ENCODE results near the gene ISG20L2. TPM values are rescaled to one million over a fixed set of nuclear protein-coding genes. Genes with fewer than 3 reads are reported as not detected.

ISG20L2 gene
- polyA plus RNA-seq, 6 donors from 2014 or later, result 14.3 to 35.0 (median 26.3) TPM

DNA sequence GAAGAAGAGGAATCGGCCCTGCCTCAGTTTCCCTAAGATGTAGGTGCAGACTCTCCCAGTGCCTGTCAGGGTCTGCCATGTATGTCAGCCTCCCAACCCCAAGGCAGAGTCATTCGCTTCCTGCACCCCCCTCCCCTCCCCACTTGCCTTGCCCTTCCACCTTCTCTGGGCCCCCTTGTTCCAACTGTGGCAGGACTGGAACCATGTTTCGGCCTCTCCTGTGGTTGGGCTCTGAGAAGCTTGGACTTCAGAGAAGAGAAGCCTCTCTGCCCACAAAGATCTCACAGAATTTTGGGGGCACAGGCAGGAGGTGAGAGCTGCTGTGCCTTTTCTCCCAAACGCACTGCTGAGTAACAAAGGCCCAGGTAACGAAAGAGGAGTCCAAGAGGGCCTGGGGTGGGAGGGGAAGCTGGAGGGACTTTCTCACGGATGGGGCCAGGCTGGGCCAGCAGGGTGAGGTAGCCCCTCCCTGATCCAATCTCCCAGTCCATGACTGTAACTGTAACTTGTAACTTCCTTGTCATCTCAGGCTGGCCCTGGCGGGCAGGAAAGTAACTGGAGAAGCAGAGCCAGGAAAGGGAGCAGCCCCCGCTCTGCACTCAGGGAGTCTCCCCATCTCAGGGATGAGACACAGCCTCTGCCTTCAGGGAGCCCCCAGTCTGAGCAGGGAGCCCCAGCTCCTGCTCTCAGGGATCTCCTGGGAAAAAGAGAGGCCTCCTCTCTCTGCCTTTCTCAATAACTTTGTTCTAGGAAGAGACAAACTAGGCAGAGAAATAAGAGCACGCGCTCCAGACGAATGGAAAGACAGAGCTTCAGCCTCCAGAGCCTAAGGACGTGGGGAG lies 34.5 kb downstream of the ISG20L2 start:
- Mint-ChIP-seq H3K27me3 (peaks cover 51 to 84% (median 77%) of the 10 kb centered on the region in 3 donors), H3K4me3 (no peak overlapping the region), H3K9me3 (no peaks in the 10 kb centered on the region)

GRCh38 chr1:156692925-156693847 lies 35.4 kb downstream of the ISG20L2 start:
- peak overlapping the region in 1 of 8 donors; percentile 66 for H3K4me3 Mint-ChIP-seq

More for the DNA sequence above, 34.5 kb downstream of the ISG20L2 start:
- ATAC-seq (ENCODE audit: low read depth in 2 of 2) (no peak), DNase-seq (no peak)
- no peak overlapping the region for H3K27ac Mint-ChIP-seq
- H3K36me3 Mint-ChIP-seq, result peaks cover 0 to 30% of the 10 kb centered on the region in 2 donors
- peaks cover 18 to 27% (median 26%) of the 10 kb centered on the region in 3 donors for H3K4me1 Mint-ChIP-seq

DNA sequence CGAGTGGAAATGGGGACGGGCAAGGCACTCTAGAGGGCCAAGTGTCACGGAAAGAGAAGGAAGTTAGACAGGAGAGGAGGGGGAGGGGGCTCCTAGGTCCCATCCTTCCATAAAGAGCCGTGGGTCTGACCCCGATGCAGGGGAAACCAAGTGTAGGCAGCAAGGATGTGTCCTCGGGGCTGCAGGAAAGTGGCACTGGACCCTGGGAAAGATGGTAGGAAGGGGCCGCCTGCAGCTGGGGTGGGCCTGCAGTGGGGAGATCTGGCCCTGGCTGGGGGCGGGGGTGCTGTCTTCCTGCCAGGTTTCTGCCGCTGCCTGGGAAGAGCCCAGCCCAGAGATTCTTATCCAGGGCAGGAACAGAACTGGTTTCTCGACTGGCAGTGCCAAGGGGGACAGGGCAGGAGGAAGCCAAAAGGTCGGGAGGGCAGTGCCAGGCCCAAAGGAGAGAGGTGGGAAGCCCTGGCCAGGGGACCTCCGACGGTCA lies 36.1 kb downstream of the ISG20L2 start:
- ATAC-seq (ENCODE audit: low read depth in 2 of 2) (no peak), DNase-seq (no peak)
- Mint-ChIP-seq H3K36me3 (peaks cover 0 to 24% of the 10 kb centered on the region in 2 donors), H3K27me3 (peaks cover 50 to 79% (median 73%) of the 10 kb centered on the region in 3 donors), H3K27ac (peak overlapping the region in 3 of 6 donors; percentile 26 to 67 (median 61)), H3K9me3 (no peaks in the 10 kb centered on the region), H3K4me3 (peak overlapping the region in 1 of 8 donors; percentile 66), H3K4me1 (peaks cover 18 to 32% (median 26%) of the 10 kb centered on the region in 3 donors)

More at GRCh38 chr1:156692925-156693847, 35.4 kb downstream of the ISG20L2 start:
- Mint-ChIP-seq H3K27me3 (peaks cover 53 to 84% (median 75%) of the 10 kb centered on the region in 3 donors), H3K36me3 (peaks cover 0 to 24% of the 10 kb centered on the region in 2 donors), H3K4me1 (peaks cover 18 to 32% (median 26%) of the 10 kb centered on the region in 3 donors), H3K27ac (peak overlapping the region in 1 of 6 donors; percentile 3), H3K9me3 (no peaks in the 10 kb centered on the region)
- DNase-seq (no peak), ATAC-seq (ENCODE audit: low read depth in 2 of 2) (peak in 1 of 2 donors; percentile 8)

GRCh38 chr1:156691665-156692440 lies 36.7 kb downstream of the ISG20L2 start:
- Mint-ChIP-seq H3K4me1 (peaks cover 18 to 32% (median 26%) of the 10 kb centered on the region in 3 donors), H3K4me3 (peak overlapping the region in 3 of 8 donors; percentile 5 to 64 (median 48)), H3K27ac (peak overlapping the region in 2 of 6 donors; percentile 26 to 67), H3K27me3 (peaks cover 45 to 72% (median 66%) of the 10 kb centered on the region in 3 donors), H3K9me3 (no peaks in the 10 kb centered on the region), H3K36me3 (peaks cover 0 to 17% of the 10 kb centered on the region in 2 donors)
- DNase-seq (no peak), ATAC-seq (ENCODE audit: low read depth in 2 of 2) (no peak)

DNA sequence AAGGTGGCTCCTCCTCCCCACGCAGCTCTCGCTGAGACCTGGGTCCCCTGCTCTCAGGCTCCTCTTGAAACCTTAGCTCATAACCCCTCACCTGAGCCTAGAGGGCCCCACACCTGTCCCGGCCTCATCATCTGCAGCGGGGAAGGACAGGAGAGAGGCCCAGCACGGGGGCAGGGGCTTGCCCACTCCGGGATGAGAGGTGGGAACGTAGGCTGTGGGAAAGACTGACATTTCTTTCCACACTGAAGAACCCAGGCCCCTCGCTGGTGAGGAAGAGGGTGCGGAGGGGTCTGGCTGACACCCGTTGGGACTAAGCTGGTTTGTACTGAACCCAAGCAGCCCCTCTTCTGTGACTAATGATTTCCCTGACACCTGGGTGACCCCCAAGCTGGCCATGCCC lies 37.4 kb downstream of the ISG20L2 start:
- no peak overlapping the region for H3K27ac Mint-ChIP-seq
- ATAC-seq (ENCODE audit: low read depth in 2 of 2) (no peak), DNase-seq (no peak)
- peaks cover 0 to 15% of the 10 kb centered on the region in 2 donors for H3K36me3 Mint-ChIP-seq
- peaks cover 18 to 32% (median 26%) of the 10 kb centered on the region in 3 donors for H3K4me1 Mint-ChIP-seq
- H3K27me3 Mint-ChIP-seq, result peaks cover 41 to 66% (median 60%) of the 10 kb centered on the region in 3 donors
- no peak overlapping the region for H3K4me3 Mint-ChIP-seq
- H3K9me3 Mint-ChIP-seq, result no peaks in the 10 kb centered on the region

- peak overlapping the region in 1 of 8 donors; percentile 30 for H3K4me3 Mint-ChIP-seq
- no peaks in the 10 kb centered on the region for H3K9me3 Mint-ChIP-seq
- peaks cover 42 to 65% (median 60%) of the 10 kb centered on the region in 3 donors for H3K27me3 Mint-ChIP-seq
- H3K36me3 Mint-ChIP-seq, result peaks cover 0 to 15% of the 10 kb centered on the region in 2 donors
- peaks cover 18 to 32% (median 26%) of the 10 kb centered on the region in 3 donors for H3K4me1 Mint-ChIP-seq
- no peak for ATAC-seq (ENCODE audit: low read depth in 2 of 2)
- no peak for DNase-seq
- H3K27ac Mint-ChIP-seq, result peak overlapping the region in 1 of 6 donors; percentile 59
Measured at GRCh38 chr1:156690675-156691036, 37.9 kb downstream of the ISG20L2 start.

GRCh38 chr1:156689953-156690674 lies 38.5 kb downstream of the ISG20L2 start:
- peak overlapping the region in 2 of 8 donors; percentile 15 to 41 for H3K4me3 Mint-ChIP-seq
- ATAC-seq (ENCODE audit: low read depth in 2 of 2), result no peak
- peaks cover 0 to 15% of the 10 kb centered on the region in 2 donors for H3K36me3 Mint-ChIP-seq

DNA sequence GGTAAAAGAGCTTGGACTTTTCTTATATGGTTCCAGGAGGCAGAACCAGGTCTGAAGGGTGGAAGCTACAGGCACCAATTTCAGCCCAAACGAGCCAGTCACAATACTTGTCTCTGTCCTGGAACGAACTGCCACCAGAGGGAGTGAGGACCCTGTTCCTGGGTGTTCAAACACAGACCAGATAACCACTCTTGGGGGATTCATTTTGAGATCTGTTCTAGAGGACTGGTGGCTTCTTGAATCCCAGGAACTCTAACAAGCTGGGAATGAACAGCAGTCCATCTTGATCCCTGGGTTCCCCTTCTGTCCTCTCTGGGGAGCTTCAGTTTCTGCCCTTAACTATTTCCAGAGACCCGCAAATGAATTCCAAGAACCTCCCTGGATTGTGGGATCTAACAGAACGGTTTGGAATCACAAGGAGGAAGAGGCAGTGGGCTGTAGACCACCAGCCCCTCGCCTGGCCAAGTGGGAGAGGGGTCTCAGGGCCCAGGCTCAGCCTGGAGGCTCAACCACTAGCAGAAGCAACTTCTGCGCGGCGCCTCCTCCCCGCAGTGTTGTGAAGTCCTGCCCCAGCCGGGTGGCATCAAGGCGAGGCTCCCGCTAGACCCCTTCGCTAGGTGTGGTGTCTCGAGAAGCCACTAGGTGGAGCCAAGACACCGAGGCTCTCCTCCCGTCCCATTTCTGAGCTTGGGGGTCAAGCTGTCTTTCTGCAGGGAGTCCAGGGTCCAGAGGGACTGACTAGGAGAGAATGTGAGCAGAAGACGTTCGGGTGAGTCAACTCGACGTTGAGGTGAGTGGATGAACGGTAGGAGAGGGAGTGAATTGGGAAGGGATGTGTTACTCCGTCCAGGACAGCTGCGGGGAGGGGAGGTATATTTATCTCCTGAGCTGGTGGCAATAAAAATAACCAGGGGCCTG lies 39.3 kb downstream of the ISG20L2 start:
- DNase-seq, result peak; percentile 70
- ATAC-seq (ENCODE audit: low read depth in 2 of 2), result peak; percentile 95
- peaks cover 49 to 72% (median 61%) of the 10 kb centered on the region in 3 donors for H3K27me3 Mint-ChIP-seq
- H3K9me3 Mint-ChIP-seq, result no peaks in the 10 kb centered on the region
- H3K36me3 Mint-ChIP-seq, result peaks cover 0 to 9% of the 10 kb centered on the region in 2 donors
- no peak overlapping the region for H3K4me3 Mint-ChIP-seq
- H3K27ac Mint-ChIP-seq, result peak overlapping the region in 1 of 6 donors; percentile 40
- peaks cover 18 to 32% (median 26%) of the 10 kb centered on the region in 3 donors for H3K4me1 Mint-ChIP-seq

More at GRCh38 chr1:156689953-156690674, 38.5 kb downstream of the ISG20L2 start:
- DNase-seq, result no peak
- Mint-ChIP-seq H3K27ac (peak overlapping the region in 1 of 6 donors; percentile 59), H3K27me3 (peaks cover 48 to 70% (median 60%) of the 10 kb centered on the region in 3 donors), H3K4me1 (peaks cover 18 to 32% (median 26%) of the 10 kb centered on the region in 3 donors), H3K9me3 (no peaks in the 10 kb centered on the region)

DNA sequence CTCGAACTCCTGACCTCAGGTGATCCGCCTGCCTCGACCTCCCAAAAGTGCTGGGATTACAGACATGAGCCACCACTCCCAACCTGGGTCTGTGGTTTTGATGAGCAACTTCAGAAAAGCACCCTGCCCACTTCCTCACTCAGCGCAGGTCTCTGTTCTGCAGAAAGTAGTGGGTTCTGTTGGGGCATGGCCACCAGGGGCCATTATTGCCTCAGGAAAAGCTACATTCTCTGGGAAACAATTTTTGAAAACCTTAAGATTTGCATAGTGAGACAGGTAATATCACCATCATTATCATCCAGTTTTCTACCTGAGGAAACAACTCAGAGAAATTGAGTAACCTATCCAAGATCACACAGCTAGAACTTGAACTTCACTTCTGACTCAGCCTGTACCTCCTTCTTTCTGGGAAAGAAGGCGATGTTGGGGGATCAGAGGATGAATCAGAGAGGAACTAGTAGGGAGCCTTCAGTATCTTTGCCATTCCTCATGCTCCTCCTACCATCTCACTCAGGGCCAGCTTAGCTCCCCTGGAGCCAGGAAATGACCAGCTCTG lies 44.3 kb downstream of the ISG20L2 start:
- ATAC-seq (ENCODE audit: low read depth in 2 of 2) (peak in 1 of 2 donors; percentile 34), DNase-seq (no peak)
- no peaks in the 10 kb centered on the region for H3K9me3 Mint-ChIP-seq
- no peak overlapping the region for H3K27ac Mint-ChIP-seq
- peak overlapping the region in 1 of 8 donors; percentile 39 for H3K4me3 Mint-ChIP-seq
- peaks cover 11 to 25% (median 22%) of the 10 kb centered on the region in 3 donors for H3K4me1 Mint-ChIP-seq
- peaks cover 0 to under 1% of the 10 kb centered on the region in 2 donors for H3K36me3 Mint-ChIP-seq
- peaks cover 51 to 68% (median 54%) of the 10 kb centered on the region in 3 donors for H3K27me3 Mint-ChIP-seq

- Mint-ChIP-seq H3K27me3 (peaks cover 55 to 76% (median 60%) of the 10 kb centered on the region in 3 donors), H3K27ac (peak overlapping the region in 1 of 6 donors; percentile 23), H3K36me3 (peaks cover 5 to 7% of the 10 kb centered on the region in 2 donors), H3K9me3 (no peaks in the 10 kb centered on the region), H3K4me3 (peak overlapping the region in 4 of 8 donors; percentile 2 to 31 (median 24)), H3K4me1 (peaks cover 20 to 31% (median 30%) of the 10 kb centered on the region in 3 donors)
- peak; percentile 52 to 77 for ATAC-seq (ENCODE audit: low read depth in 2 of 2)
- no peak for DNase-seq
Measured at GRCh38 chr1:156682166-156682890, 46.2 kb downstream of the ISG20L2 start.

Measured in naive B cell (primary cell).